Liver (tissue), 9 donors: ENCODE measurements around the gene DMD. TPM values are rescaled to one million over a fixed set of nuclear protein-coding genes. Genes with fewer than 3 reads are reported as not detected.

ENCODE experiments used
- DNase-seq: peaks from one replicate; pipeline ENCODE4 v3.0.0-alpha.2; 2017; ENCODE audit warnings: low spot score
- H3K27ac ChIP-seq, 2 donors: one replicate each; pipeline ENCODE4 v1.7.0; 2013; ENCODE audit warnings: inconsistent platforms in 2 of 2, low read length in 2 of 2, control low read depth in 1 of 2, low read depth in 1 of 2, mild to moderate bottlenecking in 1 of 2
- H3K27me3 ChIP-seq, 4 donors: one replicate each; pipeline versions ENCODE4 v1.6.1 to v1.7.0; 2013; ENCODE audit warnings: low read length in 3 of 4, inconsistent platforms in 1 of 4, mild to moderate bottlenecking in 1 of 4, moderate library complexity in 1 of 4; ENCODE audit not compliant: control insufficient read depth in 4 of 4, insufficient read depth in 4 of 4
- H3K36me3 ChIP-seq, 4 donors: one replicate each; pipeline versions ENCODE4 v1.6.1 to v1.7.0; 2013; ENCODE audit warnings: low read length in 3 of 4, mild to moderate bottlenecking in 3 of 4, low read depth in 1 of 4, moderate library complexity in 1 of 4; ENCODE audit not compliant: control insufficient read depth in 4 of 4, insufficient read depth in 3 of 4
- H3K4me1 ChIP-seq, 4 donors: one replicate each; pipeline versions ENCODE4 v1.6.1 to v1.7.0; 2013; ENCODE audit warnings: low read length in 3 of 4, mild to moderate bottlenecking in 3 of 4, moderate library complexity in 1 of 4; ENCODE audit not compliant: control insufficient read depth in 4 of 4, insufficient read depth in 4 of 4
- H3K4me3 ChIP-seq, 3 donors: one replicate each; pipeline versions ENCODE4 v1.6.1 to v1.7.0; 2013; ENCODE audit warnings: low read length in 3 of 3, control low read depth in 1 of 3, low read depth in 1 of 3, mild to moderate bottlenecking in 1 of 3
- H3K9ac ChIP-seq, 2 donors: one replicate each; pipeline ENCODE4 v1.7.0; 2013; ENCODE audit warnings: low read length in 2 of 2, mild to moderate bottlenecking in 2 of 2, moderate library complexity in 2 of 2, control low read depth in 1 of 2, low read depth in 1 of 2
- H3K9me3 ChIP-seq, 4 donors: one replicate each; pipeline versions ENCODE4 v1.6.1 to v1.7.0; 2013; ENCODE audit warnings: low read length in 3 of 4; ENCODE audit not compliant: control insufficient read depth in 4 of 4
- ATF3 ChIP-seq: IDR thresholded peaks from 2 replicates; pipeline ENCODE4 v1.6.1; 2016; ENCODE audit warnings: antibody characterized with exemption
- CTCF ChIP-seq: fragments of 150-350 bp; IDR thresholded peaks from 2 replicates; pipeline ENCODE4 v1.5.1; 2017; ENCODE audit warnings: improper control_type of control experiment, low read depth, low read length; ENCODE audit not compliant: missing input control
- EGR1 ChIP-seq, 2 donors: IDR thresholded peaks; 2 replicates each; pipeline ENCODE4 v1.6.1; 2016 to 2018; ENCODE audit warnings: antibody characterized with exemption in 2 of 2, low read depth in 2 of 2
- JUND ChIP-seq, 2 donors: IDR thresholded peaks; 2 replicates each; pipeline ENCODE4 v1.6.1; 2016; ENCODE audit warnings: antibody characterized with exemption in 2 of 2
- MAX ChIP-seq: IDR thresholded peaks from 2 replicates; pipeline ENCODE4 v1.6.1; 2016; ENCODE audit warnings: antibody characterized with exemption
- NR2F2 ChIP-seq: IDR thresholded peaks from 2 replicates; pipeline ENCODE4 v1.6.1; 2016; ENCODE audit warnings: antibody characterized with exemption
- RAD21 ChIP-seq, 2 donors: IDR thresholded peaks; 2 replicates each; pipeline ENCODE4 v1.6.1; 2016; ENCODE audit warnings: antibody characterized with exemption in 2 of 2, mild to moderate bottlenecking in 2 of 2
- REST ChIP-seq: IDR thresholded peaks from 2 replicates; pipeline ENCODE4 v1.6.1; 2016; ENCODE audit warnings: antibody characterized with exemption, mild to moderate bottlenecking
- SP1 ChIP-seq: IDR thresholded peaks from 2 replicates; pipeline ENCODE4 v1.6.1; 2018; ENCODE audit warnings: antibody characterized with exemption, mild to moderate bottlenecking
- TAF1 ChIP-seq: conservative IDR thresholded peaks from 2 replicates; pipeline ENCODE4 v1.6.1; 2016; ENCODE audit warnings: antibody characterized with exemption, mild to moderate bottlenecking
- YY1 ChIP-seq: IDR thresholded peaks from 2 replicates; pipeline ENCODE4 v1.6.1; 2016; ENCODE audit warnings: antibody characterized with exemption, mild to moderate bottlenecking
- ZBTB33 ChIP-seq: IDR thresholded peaks from 2 replicates; pipeline ENCODE4 v1.6.1; 2016; ENCODE audit warnings: antibody characterized with exemption
- WGBS: extraction: QIAGEN DNeasy Blood & Tissue Kit; methylation state at CpG from one replicate; pipeline ENCODE4 v1.1.7; 2013; 5-methylcytosine and 5-hydroxymethylcytosine counted together
- polyA plus RNA-seq, 2 donors: library from polyadenylated mRNA; stranded (reverse) in 1 of 2; unstranded in 1 of 2; fragments of 200-250 nt in 1 of 2; fragments of >200 nt in 1 of 2; fragmentation: Nextera tagmentation in 1 of 2; extraction: Ambion mirVana in 1 of 2; gene quantifications; one replicate each; pipeline versions ENCODE4 v1.2.1 to v1.2.3, GENCODE V29; 2013 to 2015
- total RNA-seq, 2 donors: library from RNA; depleted of rRNA; stranded (reverse); fragments of >200 nt; gene quantifications; one replicate each; pipeline ENCODE4 v1.2.3, GENCODE V29; 2014
- donor health status: healthy.
- donor health status: healthy.
- donor health status: healthy.
- donor health status: healthy.
- donor health status: healthy.

DMD gene
- total and polyA plus RNA-seq, 4 donors, result 14.6 to 61.9 (median 23.9) TPM

- 93% methylated on average over 2 of the region's 2 CpGs for WGBS
- H3K9me3 ChIP-seq, result no peaks in the 10 kb centered on the region
- no peak for DNase-seq
- no peak overlapping the region for H3K9ac ChIP-seq
- H3K27me3 ChIP-seq, result no peaks in the 10 kb centered on the region
- peaks cover 0 to 3% (median under 1%) of the 10 kb centered on the region in 4 donors for H3K36me3 ChIP-seq
- no peaks in the 10 kb centered on the region for H3K4me1 ChIP-seq
- no peak overlapping the region for H3K27ac ChIP-seq
- TF ChIP-seq RAD21 (IDR thresholded peaks at IDR 0.05) (no peak), ATF3 (no peak), SP1 (no peak)
- no peak overlapping the region for H3K4me3 ChIP-seq
These were observed 1984.1 kb downstream of the DMD start for GRCh38 chrX:31227250-31227649.

DNA sequence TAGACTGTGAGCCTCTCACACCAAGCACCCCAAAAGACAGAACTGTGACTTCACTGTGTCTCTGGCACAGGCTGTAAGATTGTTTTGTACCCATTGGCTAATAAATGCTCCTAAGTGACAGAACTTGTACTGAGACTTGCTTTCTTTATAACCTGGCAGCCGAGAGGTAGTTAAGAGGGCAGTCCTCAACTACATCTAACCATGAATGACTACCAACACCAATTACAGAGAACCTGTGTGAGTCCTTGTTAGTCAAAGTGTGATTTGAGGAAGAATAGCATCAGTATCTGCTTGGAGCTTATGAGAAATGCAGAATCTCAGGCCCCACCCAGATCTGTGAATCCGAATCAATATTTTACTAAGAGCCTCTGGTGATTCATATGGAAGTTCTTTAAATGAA lies 1985.5 kb downstream of the DMD start:
- WGBS, result 87% methylated on average over 2 of the region's 2 CpGs
- H3K27me3 ChIP-seq, result no peaks in the 10 kb centered on the region
- no peak overlapping the region for H3K4me3 ChIP-seq
- H3K27ac ChIP-seq, result no peak overlapping the region
- TF ChIP-seq MAX (no peak), ATF3 (no peak), CTCF (no peak), NR2F2 (no peak), RAD21 (IDR thresholded peaks at IDR 0.05) (no peak), EGR1 (IDR thresholded peaks at IDR 0.05; ENCODE audit: low read depth in 2 of 2) (no peak), TAF1 (no peak), SP1 (no peak)
- H3K9me3 ChIP-seq, result no peaks in the 10 kb centered on the region
- H3K9ac ChIP-seq, result no peak overlapping the region
- peaks cover 0 to 3% (median under 1%) of the 10 kb centered on the region in 4 donors for H3K36me3 ChIP-seq
- DNase-seq, result no peak
- H3K4me1 ChIP-seq, result peaks cover 0 to 2% (median 0%) of the 10 kb centered on the region in 4 donors

DNA sequence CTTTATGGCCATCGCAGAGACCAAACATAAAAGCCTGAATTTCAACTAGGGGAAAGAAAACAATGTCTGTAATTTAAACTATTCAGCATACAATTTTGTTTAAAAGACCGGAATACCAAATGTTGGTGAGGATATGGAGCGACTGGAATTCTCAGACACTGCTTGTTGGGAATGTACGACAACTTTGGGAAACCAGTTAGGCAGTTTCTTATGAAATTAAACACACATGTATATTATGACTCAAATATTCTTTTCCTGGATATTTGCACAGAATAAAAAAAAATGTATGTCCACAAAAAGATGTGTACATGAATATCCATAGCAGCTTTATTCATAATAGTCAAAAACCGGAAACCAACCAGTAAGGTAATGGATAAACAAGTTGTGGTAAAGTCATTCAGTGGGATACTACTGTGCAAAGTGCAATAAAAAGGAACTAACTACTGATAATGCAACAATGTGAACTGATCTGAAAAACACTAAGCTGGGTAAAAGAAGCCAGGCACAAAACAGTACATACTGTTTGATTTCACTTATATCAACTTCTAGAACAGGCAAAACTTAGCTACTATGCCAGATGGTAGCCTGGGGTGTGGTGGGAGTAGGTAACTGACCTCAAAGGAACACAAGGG lies 1986.9 kb downstream of the DMD start:
- Histone ChIP-seq H3K36me3 (peaks cover 0 to 3% (median under 1%) of the 10 kb centered on the region in 4 donors), H3K4me3 (no peak overlapping the region), H3K9me3 (no peaks in the 10 kb centered on the region), H3K9ac (no peak overlapping the region), H3K4me1 (peaks cover 0 to 2% (median 0%) of the 10 kb centered on the region in 4 donors), H3K27ac (no peak overlapping the region), H3K27me3 (no peaks in the 10 kb centered on the region)
- WGBS, result 94% methylated on average over 5 of the region's 5 CpGs
- TF ChIP-seq RAD21 (IDR thresholded peaks at IDR 0.05), result no peak
- TF ChIP-seq EGR1 (IDR thresholded peaks at IDR 0.05; ENCODE audit: low read depth in 2 of 2), result no peak
- TF ChIP-seq ZBTB33, result no peak
- no peak for TF ChIP-seq NR2F2
- no peak for TF ChIP-seq CTCF
- no peak for TF ChIP-seq MAX
- TF ChIP-seq REST, result no peak
- TF ChIP-seq JUND (IDR thresholded peaks at IDR 0.05), result no peak
- no peak for TF ChIP-seq TAF1
- TF ChIP-seq YY1, result no peak
- no peak for DNase-seq
